ENCODE data around the gene ATXN7L2. TPM values are rescaled to one million over a fixed set of nuclear protein-coding genes. Genes with fewer than 3 reads are reported as not detected.

Gene ATXN7L2
- total RNA-seq, 1 donor from 2014 or later = 5.9 TPM

DNA sequence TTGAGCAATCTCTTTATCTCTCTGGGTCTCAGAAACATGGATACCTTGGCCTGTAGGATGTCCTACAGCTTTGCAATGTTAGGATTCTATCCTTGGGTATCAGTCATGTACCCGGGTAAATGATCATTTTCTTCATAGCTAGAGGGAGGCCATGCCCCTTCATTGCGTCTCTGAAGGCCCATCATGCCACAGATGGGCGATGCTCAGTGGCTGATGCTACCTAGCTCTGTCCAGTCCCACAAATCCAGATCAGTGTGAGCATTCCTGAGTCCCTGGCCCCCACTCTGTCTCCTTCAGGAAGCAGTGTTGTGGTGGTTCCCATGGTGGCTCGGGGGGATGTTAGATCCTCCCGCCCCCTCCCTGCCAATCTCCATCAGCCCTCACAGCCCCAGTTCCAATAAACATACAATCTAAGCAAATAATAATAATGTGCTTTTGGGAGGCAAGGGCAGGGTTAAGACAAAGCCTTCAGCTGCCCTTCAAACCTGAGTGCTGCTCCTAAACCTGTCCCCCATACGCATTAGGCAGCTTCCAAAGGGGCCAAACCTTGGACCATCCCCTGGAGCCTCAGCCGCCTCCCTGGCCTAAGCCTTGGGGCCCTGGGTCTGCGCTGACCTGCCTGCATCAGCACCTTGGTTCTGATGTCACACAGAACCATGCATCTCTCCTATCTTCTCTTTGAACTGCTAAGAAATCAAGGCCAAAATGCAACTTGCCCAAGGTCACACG is 55.3 kb downstream of the ATXN7L2 start:
- Histone ChIP-seq H3K9me3 (no peaks in the 10 kb centered on the region), H3K4me1 (no peaks in the 10 kb centered on the region), H3K27me3 (no peaks in the 10 kb centered on the region), H3K4me3 (no peak overlapping the region), H3K27ac (no peak overlapping the region), H3K36me3 (no peaks in the 10 kb centered on the region)
- TF ChIP-seq, protein P1, sequence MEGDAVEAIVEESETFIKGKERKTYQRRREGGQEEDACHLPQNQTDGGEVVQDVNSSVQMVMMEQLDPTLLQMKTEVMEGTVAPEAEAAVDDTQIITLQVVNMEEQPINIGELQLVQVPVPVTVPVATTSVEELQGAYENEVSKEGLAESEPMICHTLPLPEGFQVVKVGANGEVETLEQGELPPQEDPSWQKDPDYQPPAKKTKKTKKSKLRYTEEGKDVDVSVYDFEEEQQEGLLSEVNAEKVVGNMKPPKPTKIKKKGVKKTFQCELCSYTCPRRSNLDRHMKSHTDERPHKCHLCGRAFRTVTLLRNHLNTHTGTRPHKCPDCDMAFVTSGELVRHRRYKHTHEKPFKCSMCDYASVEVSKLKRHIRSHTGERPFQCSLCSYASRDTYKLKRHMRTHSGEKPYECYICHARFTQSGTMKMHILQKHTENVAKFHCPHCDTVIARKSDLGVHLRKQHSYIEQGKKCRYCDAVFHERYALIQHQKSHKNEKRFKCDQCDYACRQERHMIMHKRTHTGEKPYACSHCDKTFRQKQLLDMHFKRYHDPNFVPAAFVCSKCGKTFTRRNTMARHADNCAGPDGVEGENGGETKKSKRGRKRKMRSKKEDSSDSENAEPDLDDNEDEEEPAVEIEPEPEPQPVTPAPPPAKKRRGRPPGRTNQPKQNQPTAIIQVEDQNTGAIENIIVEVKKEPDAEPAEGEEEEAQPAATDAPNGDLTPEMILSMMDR (IDR thresholded peaks at IDR 0.05) = no peak
- DNase-seq (ENCODE audit: low spot score in 2 of 2) = no peak
- intact Hi-C loops (cut with DNase I) = no loop called here

DNA sequence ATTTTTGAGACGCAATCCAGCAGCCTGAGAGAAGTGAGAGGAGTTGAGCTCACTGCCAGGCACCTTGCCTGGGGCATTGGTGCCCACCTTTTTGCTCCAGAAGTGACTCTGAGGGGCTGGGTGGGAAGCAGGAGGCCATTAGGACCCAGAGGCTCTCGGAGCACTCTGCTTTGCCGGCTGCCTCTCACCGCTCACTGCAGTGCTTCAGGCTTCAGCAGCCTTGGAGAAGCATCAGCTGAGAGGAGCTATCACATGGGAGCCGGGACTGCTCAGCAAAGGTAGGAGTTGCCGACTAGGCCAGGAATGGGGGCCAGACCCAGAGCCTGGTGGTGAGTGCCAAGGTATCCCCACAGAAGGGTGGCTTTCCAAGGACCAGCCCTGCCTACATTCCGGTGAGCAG is 56.0 kb downstream of the ATXN7L2 start, which contains the start of gene GPR61:
Gene GPR61, plus strand, starts transcription at position 197 of the 400 bp plus-strand sequence. CDS start 3,151 bp downstream, outside the sequence.
- DNase-seq (ENCODE audit: low spot score in 2 of 2) = no peak
- no peak within 1 kb of the TSS for H3K27ac ChIP-seq
- H3K4me3 ChIP-seq = no peak within 1 kb of the TSS
- no peaks in the 10 kb centered on the region for H3K27me3 ChIP-seq
- intact Hi-C loops (cut with DNase I) = no loop called here
- H3K36me3 ChIP-seq = no peaks in the 10 kb centered on the region
- no peaks in the 10 kb centered on the region for H3K4me1 ChIP-seq
- no peaks in the 10 kb centered on the region for H3K9me3 ChIP-seq
- TF ChIP-seq, protein P1 (IDR thresholded peaks at IDR 0.05) = no peak

DNA sequence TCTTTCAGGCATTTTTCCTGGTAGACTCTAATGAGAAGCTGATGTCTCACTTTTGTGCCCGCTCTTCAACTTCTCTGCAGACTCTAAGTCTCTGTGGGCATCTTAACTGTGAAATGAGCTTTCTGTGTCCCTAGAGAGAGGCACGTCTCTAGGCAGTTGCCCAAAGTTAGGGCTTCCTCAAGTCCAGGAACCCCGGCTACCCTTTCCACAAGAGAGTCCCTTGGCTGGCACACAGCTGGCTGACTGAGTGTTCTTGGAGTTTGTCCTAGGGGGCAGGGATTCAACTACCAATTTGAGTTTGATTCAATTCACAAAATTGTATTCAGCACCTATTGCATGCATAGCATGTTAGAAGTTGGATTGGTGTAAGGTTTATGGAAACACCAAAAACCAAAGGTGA is 57.4 kb downstream of the ATXN7L2 start:
- H3K27ac ChIP-seq = no peak overlapping the region
- intact Hi-C loops (cut with DNase I) = no loop called here

More for the DNA sequence above, 57.4 kb downstream of the ATXN7L2 start:
- TF ChIP-seq, protein P1 (IDR thresholded peaks at IDR 0.05) = no peak
- Histone ChIP-seq H3K4me1 (no peaks in the 10 kb centered on the region), H3K27me3 (no peaks in the 10 kb centered on the region), H3K9me3 (no peaks in the 10 kb centered on the region), H3K4me3 (no peak overlapping the region), H3K36me3 (no peaks in the 10 kb centered on the region)
- DNase-seq (ENCODE audit: low spot score in 2 of 2) = no peak

Other genes with a start within 250 kb of the ATXN7L2 start
- gene CELSR2, start 234.4 kb upstream of the ATXN7L2 start, total RNA-seq = 3.6 TPM
- 1.3 TPM for gene PSRC1, start 200.8 kb upstream of the ATXN7L2 start, total RNA-seq
- gene MYBPHL, start 176.9 kb upstream of the ATXN7L2 start, total RNA-seq = not detected
- 111 TPM for gene SORT1, start 86.0 kb upstream of the ATXN7L2 start, total RNA-seq
- gene PSMA5, start 57.5 kb upstream of the ATXN7L2 start, total RNA-seq = 2.6 TPM
- 8.1 TPM for gene SYPL2, start 17.4 kb upstream of the ATXN7L2 start, total RNA-seq
- gene CYB561D1, start 10.2 kb downstream of the ATXN7L2 start, total RNA-seq = 26.8 TPM
- 4.7 TPM for gene AMIGO1, start 25.8 kb downstream of the ATXN7L2 start, total RNA-seq
- not detected for gene GPR61, start 56.0 kb downstream of the ATXN7L2 start, total RNA-seq
- 2.8 TPM for gene GNAI3, start 64.7 kb downstream of the ATXN7L2 start, total RNA-seq
- gene GNAT2, start 135.7 kb downstream of the ATXN7L2 start, total RNA-seq = not detected
- 74.2 TPM for gene AMPD2, start 135.9 kb downstream of the ATXN7L2 start, total RNA-seq
- 27.8 TPM for gene GSTM4, start 172.2 kb downstream of the ATXN7L2 start, total RNA-seq
- 20.3 TPM for gene GSTM2, start 184.2 kb downstream of the ATXN7L2 start, total RNA-seq
- gene GSTM1, start 203.9 kb downstream of the ATXN7L2 start, total RNA-seq = 89.4 TPM
- gene GSTM5, start 228.3 kb downstream of the ATXN7L2 start, total RNA-seq = 23.3 TPM